Neural cell (in vitro differentiated cells): Measurements from ENCODE around the gene CCM2L.

ENCODE experiments used
- CTCF ChIP-seq: fragments of 450-650 bp; IDR thresholded peaks from 2 replicates; pipeline ENCODE4 v1.5.1; 2014; ENCODE audit warnings: antibody characterized with exemption, mild to moderate bottlenecking, moderate library complexity; ENCODE audit not compliant: poor library complexity, severe bottlenecking
- EP300 ChIP-seq: fragments of 450-650 bp; conservative IDR thresholded peaks from 2 replicates; pipeline ENCODE4 v1.6.1; 2014; ENCODE audit warnings: antibody characterized with exemption, mild to moderate bottlenecking, moderate library complexity; ENCODE audit not compliant: poor library complexity, severe bottlenecking
- EZH2 ChIP-seq: fragments of 200-600, 300-800 bp; shearing (Covaris generic), sonication (generic); IDR thresholded peaks from 2 replicates; pipeline ENCODE4 v1.6.1; 2014; ENCODE audit warnings: antibody characterized with exemption, low read length, borderline replicate concordance, mild to moderate bottlenecking; ENCODE audit not compliant: insufficient read depth, poor library complexity, severe bottlenecking
- MXI1 ChIP-seq: fragments of 450-650 bp; conservative IDR thresholded peaks from 2 replicates; pipeline ENCODE4 v1.6.1; 2014; ENCODE audit warnings: antibody characterized with exemption, mild to moderate bottlenecking; ENCODE audit not compliant: poor library complexity, severe bottlenecking
- POLR2AphosphoS5 ChIP-seq: IDR thresholded peaks from 2 replicates; pipeline ENCODE4 v1.6.1; 2012
- RAD21 ChIP-seq: fragments of 450-650 bp; conservative IDR thresholded peaks from 2 replicates; pipeline ENCODE4 v1.6.1; 2014; ENCODE audit warnings: antibody characterized with exemption, mild to moderate bottlenecking, moderate library complexity
- SMC3 ChIP-seq: fragments of 450-650 bp; conservative IDR thresholded peaks from 2 replicates; pipeline ENCODE4 v1.6.1; 2014; ENCODE audit warnings: antibody characterized with exemption, mild to moderate bottlenecking, moderate library complexity; ENCODE audit not compliant: poor library complexity
- TAF1 ChIP-seq: IDR thresholded peaks from 2 replicates; pipeline ENCODE4 v1.6.1; 2012; ENCODE audit warnings: low read depth
- TF ChIP-seq, protein P1 (sequence below): IDR thresholded peaks from 2 replicates; pipeline ENCODE4 v1.6.1; 2012; ENCODE audit warnings: borderline replicate concordance

GRCh38 chr20:32037929-32038328, 27.7 kb downstream of the CCM2L start:
- TF ChIP-seq EZH2: no peak
- TF ChIP-seq, protein P1, sequence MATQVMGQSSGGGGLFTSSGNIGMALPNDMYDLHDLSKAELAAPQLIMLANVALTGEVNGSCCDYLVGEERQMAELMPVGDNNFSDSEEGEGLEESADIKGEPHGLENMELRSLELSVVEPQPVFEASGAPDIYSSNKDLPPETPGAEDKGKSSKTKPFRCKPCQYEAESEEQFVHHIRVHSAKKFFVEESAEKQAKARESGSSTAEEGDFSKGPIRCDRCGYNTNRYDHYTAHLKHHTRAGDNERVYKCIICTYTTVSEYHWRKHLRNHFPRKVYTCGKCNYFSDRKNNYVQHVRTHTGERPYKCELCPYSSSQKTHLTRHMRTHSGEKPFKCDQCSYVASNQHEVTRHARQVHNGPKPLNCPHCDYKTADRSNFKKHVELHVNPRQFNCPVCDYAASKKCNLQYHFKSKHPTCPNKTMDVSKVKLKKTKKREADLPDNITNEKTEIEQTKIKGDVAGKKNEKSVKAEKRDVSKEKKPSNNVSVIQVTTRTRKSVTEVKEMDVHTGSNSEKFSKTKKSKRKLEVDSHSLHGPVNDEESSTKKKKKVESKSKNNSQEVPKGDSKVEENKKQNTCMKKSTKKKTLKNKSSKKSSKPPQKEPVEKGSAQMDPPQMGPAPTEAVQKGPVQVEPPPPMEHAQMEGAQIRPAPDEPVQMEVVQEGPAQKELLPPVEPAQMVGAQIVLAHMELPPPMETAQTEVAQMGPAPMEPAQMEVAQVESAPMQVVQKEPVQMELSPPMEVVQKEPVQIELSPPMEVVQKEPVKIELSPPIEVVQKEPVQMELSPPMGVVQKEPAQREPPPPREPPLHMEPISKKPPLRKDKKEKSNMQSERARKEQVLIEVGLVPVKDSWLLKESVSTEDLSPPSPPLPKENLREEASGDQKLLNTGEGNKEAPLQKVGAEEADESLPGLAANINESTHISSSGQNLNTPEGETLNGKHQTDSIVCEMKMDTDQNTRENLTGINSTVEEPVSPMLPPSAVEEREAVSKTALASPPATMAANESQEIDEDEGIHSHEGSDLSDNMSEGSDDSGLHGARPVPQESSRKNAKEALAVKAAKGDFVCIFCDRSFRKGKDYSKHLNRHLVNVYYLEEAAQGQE: no peak
- no peak for TF ChIP-seq EP300
- no peak for TF ChIP-seq CTCF
- TF ChIP-seq TAF1: no peak
- no peak for TF ChIP-seq RAD21
- TF ChIP-seq POLR2AphosphoS5: no peak
- no peak for TF ChIP-seq MXI1
- no peak for TF ChIP-seq SMC3
